ENCODE data around the gene KRTAP10-8. TPM values are rescaled to one million over a fixed set of nuclear protein-coding genes. Genes with fewer than 3 reads are reported as not detected.

The KRTAP10-8 gene
- total and polyA plus RNA-seq, 2 experiments from 2014 or later, result not detected

DNA sequence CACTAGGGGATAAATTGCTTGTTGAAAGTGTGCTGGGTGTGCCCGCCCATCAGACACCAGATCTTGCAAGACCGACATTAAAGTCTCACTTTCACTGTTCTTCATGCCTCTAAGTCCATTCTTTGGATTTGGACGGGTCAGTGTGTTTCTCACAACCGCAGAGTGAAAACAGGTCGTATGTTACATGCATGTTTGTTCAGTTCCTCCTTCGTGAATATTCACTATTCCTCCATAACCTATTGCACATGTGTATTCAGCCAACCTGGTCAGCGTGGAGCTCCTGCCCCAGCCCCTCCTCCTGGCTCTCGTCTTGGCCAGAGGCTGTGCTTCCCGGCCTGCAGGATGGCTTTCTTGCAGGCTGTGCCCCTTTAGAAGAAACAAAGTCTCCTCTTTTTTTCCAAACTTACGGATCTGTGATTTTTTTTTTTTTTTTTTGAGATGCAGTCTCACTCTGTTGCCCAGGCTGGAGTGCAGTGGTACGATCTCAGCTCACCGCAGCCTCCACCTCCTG, 17.4 kb upstream of the KRTAP10-8 start:
- Mint-ChIP-seq H3K9me3 (peaks cover 5% of the 10 kb centered on the region; the same call in 2 of the 3 replicates), H3K27ac (no peak overlapping the region), H3K27me3 (ENCODE audit: insufficient read depth, low read depth, poor library complexity) (peaks cover 3% of the 10 kb centered on the region), H3K36me3 (ENCODE audit: low read depth) (no peaks in the 10 kb centered on the region; the same call in 2 of the 3 replicates), H3K4me1 (peaks cover 28% of the 10 kb centered on the region), H3K4me3 (no peak overlapping the region)
- Histone ChIP-seq H2AFZ (no peak overlapping the region), H3K27ac (ENCODE audit: low read depth) (no peak overlapping the region), H3K4me2 (0 out of 2 replicates have a peak overlapping the region, but pooled peaks have one; percentile 32), H3K79me2 (replicated peaks; ENCODE audit: insufficient read depth) (no peaks in the 10 kb centered on the region), H4K20me1 (replicated peaks; ENCODE audit: insufficient read depth) (no peaks in the 10 kb centered on the region), H3K4me3 (no peak overlapping the region), H3K36me3 (ENCODE audit: insufficient read depth) (no peaks in the 10 kb centered on the region), H3K4me1 (ENCODE audit: insufficient read depth) (peaks cover 20% of the 10 kb centered on the region), H3K9me2 (ENCODE audit: insufficient read depth) (no peaks in the 10 kb centered on the region), H3F3A (replicated peaks; ENCODE audit: low read depth) (0 out of 2 replicates have a peak, but pooled peaks cover 4% of the 10 kb centered on the region), H3K27me3 (ENCODE audit: insufficient read depth) (no peaks in the 10 kb centered on the region)
- ATAC-seq (no peak), DNase-seq (ENCODE audit: low spot score) (no peak)
- TF ChIP-seq, protein P1, sequence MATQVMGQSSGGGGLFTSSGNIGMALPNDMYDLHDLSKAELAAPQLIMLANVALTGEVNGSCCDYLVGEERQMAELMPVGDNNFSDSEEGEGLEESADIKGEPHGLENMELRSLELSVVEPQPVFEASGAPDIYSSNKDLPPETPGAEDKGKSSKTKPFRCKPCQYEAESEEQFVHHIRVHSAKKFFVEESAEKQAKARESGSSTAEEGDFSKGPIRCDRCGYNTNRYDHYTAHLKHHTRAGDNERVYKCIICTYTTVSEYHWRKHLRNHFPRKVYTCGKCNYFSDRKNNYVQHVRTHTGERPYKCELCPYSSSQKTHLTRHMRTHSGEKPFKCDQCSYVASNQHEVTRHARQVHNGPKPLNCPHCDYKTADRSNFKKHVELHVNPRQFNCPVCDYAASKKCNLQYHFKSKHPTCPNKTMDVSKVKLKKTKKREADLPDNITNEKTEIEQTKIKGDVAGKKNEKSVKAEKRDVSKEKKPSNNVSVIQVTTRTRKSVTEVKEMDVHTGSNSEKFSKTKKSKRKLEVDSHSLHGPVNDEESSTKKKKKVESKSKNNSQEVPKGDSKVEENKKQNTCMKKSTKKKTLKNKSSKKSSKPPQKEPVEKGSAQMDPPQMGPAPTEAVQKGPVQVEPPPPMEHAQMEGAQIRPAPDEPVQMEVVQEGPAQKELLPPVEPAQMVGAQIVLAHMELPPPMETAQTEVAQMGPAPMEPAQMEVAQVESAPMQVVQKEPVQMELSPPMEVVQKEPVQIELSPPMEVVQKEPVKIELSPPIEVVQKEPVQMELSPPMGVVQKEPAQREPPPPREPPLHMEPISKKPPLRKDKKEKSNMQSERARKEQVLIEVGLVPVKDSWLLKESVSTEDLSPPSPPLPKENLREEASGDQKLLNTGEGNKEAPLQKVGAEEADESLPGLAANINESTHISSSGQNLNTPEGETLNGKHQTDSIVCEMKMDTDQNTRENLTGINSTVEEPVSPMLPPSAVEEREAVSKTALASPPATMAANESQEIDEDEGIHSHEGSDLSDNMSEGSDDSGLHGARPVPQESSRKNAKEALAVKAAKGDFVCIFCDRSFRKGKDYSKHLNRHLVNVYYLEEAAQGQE (IDR thresholded peaks at IDR 0.05; ENCODE audit: unreplicated experiment), result no peak
- TF ChIP-seq, protein P2, sequence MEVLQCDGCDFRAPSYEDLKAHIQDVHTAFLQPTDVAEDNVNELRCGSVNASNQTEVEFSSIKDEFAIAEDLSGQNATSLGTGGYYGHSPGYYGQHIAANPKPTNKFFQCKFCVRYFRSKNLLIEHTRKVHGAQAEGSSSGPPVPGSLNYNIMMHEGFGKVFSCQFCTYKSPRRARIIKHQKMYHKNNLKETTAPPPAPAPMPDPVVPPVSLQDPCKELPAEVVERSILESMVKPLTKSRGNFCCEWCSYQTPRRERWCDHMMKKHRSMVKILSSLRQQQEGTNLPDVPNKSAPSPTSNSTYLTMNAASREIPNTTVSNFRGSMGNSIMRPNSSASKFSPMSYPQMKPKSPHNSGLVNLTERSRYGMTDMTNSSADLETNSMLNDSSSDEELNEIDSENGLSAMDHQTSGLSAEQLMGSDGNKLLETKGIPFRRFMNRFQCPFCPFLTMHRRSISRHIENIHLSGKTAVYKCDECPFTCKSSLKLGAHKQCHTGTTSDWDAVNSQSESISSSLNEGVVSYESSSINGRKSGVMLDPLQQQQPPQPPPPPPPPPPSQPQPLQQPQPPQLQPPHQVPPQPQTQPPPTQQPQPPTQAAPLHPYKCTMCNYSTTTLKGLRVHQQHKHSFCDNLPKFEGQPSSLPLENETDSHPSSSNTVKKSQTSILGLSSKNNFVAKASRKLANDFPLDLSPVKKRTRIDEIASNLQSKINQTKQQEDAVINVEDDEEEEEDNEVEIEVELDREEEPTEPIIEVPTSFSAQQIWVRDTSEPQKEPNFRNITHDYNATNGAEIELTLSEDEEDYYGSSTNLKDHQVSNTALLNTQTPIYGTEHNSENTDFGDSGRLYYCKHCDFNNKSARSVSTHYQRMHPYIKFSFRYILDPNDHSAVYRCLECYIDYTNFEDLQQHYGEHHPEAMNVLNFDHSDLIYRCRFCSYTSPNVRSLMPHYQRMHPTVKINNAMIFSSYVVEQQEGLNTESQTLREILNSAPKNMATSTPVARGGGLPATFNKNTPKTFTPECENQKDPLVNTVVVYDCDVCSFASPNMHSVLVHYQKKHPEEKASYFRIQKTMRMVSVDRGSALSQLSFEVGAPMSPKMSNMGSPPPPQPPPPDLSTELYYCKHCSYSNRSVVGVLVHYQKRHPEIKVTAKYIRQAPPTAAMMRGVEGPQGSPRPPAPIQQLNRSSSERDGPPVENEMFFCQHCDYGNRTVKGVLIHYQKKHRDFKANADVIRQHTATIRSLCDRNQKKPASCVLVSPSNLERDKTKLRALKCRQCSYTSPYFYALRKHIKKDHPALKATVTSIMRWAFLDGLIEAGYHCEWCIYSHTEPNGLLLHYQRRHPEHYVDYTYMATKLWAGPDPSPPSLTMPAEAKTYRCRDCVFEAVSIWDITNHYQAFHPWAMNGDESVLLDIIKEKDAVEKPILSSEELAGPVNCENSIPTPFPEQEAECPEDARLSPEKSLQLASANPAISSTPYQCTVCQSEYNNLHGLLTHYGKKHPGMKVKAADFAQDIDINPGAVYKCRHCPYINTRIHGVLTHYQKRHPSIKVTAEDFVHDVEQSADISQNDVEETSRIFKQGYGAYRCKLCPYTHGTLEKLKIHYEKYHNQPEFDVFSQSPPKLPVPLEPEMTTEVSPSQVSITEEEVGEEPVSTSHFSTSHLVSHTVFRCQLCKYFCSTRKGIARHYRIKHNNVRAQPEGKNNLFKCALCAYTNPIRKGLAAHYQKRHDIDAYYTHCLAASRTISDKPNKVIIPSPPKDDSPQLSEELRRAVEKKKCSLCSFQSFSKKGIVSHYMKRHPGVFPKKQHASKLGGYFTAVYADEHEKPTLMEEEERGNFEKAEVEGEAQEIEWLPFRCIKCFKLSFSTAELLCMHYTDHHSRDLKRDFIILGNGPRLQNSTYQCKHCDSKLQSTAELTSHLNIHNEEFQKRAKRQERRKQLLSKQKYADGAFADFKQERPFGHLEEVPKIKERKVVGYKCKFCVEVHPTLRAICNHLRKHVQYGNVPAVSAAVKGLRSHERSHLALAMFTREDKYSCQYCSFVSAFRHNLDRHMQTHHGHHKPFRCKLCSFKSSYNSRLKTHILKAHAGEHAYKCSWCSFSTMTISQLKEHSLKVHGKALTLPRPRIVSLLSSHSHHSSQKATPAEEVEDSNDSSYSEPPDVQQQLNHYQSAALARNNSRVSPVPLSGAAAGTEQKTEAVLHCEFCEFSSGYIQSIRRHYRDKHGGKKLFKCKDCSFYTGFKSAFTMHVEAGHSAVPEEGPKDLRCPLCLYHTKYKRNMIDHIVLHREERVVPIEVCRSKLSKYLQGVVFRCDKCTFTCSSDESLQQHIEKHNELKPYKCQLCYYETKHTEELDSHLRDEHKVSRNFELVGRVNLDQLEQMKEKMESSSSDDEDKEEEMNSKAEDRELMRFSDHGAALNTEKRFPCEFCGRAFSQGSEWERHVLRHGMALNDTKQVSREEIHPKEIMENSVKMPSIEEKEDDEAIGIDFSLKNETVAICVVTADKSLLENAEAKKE (CRISPR knock-in tag; IDR thresholded peaks at IDR 0.05), result no peak
- TF ChIP-seq POLR2AphosphoS5 (IDR thresholded peaks at IDR 0.05; ENCODE audit: low read depth) (no peak), EZH2phosphoT487 (IDR thresholded peaks at IDR 0.05; ENCODE audit: unreplicated experiment) (no peak), ZNF331 (CRISPR knock-in tag; IDR thresholded peaks at IDR 0.05; ENCODE audit: low read depth) (no peak), NANOG (IDR thresholded peaks at IDR 0.05; ENCODE audit: borderline replicate concordance) (no peak), ZNF114 (CRISPR knock-in tag; IDR thresholded peaks at IDR 0.05) (no peak), CREB1 (CRISPR knock-in tag; IDR thresholded peaks at IDR 0.05; ENCODE audit: low read depth) (no peak), STAT1 (IDR thresholded peaks at IDR 0.05; ENCODE audit: unreplicated experiment) (no peak), JUNB (IDR thresholded peaks at IDR 0.05; ENCODE audit: unreplicated experiment) (no peak), EZH2 (IDR thresholded peaks at IDR 0.05; ENCODE audit: low read depth, unreplicated experiment) (no peak)
- TF ChIP-seq, protein P3, sequence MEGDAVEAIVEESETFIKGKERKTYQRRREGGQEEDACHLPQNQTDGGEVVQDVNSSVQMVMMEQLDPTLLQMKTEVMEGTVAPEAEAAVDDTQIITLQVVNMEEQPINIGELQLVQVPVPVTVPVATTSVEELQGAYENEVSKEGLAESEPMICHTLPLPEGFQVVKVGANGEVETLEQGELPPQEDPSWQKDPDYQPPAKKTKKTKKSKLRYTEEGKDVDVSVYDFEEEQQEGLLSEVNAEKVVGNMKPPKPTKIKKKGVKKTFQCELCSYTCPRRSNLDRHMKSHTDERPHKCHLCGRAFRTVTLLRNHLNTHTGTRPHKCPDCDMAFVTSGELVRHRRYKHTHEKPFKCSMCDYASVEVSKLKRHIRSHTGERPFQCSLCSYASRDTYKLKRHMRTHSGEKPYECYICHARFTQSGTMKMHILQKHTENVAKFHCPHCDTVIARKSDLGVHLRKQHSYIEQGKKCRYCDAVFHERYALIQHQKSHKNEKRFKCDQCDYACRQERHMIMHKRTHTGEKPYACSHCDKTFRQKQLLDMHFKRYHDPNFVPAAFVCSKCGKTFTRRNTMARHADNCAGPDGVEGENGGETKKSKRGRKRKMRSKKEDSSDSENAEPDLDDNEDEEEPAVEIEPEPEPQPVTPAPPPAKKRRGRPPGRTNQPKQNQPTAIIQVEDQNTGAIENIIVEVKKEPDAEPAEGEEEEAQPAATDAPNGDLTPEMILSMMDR (conservative IDR thresholded peaks at IDR 0.05; ENCODE audit: low read depth in 2 of 2), result no peak
- TF ChIP-seq, protein P4, sequence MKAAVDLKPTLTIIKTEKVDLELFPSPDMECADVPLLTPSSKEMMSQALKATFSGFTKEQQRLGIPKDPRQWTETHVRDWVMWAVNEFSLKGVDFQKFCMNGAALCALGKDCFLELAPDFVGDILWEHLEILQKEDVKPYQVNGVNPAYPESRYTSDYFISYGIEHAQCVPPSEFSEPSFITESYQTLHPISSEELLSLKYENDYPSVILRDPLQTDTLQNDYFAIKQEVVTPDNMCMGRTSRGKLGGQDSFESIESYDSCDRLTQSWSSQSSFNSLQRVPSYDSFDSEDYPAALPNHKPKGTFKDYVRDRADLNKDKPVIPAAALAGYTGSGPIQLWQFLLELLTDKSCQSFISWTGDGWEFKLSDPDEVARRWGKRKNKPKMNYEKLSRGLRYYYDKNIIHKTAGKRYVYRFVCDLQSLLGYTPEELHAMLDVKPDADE (IDR thresholded peaks at IDR 0.05), result no peak
